Measurements from ENCODE around the gene TUBA4A.

The TUBA4A gene

DNA sequence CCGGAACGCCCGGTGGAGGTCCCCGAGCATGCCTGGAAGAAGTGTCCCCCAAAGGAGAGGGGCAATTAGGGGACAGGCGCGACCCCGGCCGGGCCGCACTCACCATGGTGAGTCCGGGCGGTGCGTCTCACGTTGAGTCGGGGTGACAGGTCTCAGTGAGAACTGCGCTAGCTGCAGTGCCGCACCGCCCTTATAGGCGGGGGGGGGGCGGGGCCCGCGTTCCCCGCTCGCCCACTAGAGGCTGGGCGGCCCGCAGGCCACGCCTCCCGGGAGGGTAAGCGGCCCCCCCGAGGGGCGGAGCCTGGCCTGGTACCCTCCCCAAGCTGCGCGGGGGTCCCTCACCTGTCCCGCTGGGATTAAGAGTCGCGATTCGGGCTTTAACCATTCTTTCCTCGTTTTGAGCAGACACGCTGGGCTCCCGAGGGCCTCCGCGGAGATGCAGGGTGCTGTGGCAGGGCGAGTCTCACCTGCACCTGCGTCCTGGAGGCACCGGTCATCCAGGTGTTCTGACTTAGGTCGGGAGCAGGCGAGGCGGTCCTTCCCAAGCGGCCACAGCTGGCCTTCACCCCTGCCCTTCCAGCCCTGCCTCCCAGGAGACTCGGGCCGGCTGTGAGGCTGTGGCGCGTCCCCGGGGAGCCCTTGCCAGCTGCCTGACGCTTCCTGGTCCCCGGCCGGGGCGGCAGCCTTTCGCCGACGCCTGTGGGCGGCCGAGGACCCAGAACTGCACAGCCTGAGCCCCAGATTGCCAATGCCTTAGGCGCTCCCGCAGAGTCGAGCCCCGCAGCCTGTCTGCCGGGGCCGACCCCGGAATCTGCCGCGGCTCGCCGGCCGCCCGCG, at the start of gene TUBA4A:
TUBA4A (minus strand) TSS at position 166 of the 837 bp plus-strand sequence; CDS start at position 106, 60 bp downstream.
- DNase-seq (ENCODE audit: low read depth) = peak; percentile 55
- H3K4me3 ChIP-seq (ENCODE audit: low read depth, low read length) = peak within 1 kb of the TSS; percentile 60
- TF ChIP-seq CTCF (conservative IDR thresholded peaks at IDR 0.05; ENCODE audit: low read depth, low read length) = no peak

DNA sequence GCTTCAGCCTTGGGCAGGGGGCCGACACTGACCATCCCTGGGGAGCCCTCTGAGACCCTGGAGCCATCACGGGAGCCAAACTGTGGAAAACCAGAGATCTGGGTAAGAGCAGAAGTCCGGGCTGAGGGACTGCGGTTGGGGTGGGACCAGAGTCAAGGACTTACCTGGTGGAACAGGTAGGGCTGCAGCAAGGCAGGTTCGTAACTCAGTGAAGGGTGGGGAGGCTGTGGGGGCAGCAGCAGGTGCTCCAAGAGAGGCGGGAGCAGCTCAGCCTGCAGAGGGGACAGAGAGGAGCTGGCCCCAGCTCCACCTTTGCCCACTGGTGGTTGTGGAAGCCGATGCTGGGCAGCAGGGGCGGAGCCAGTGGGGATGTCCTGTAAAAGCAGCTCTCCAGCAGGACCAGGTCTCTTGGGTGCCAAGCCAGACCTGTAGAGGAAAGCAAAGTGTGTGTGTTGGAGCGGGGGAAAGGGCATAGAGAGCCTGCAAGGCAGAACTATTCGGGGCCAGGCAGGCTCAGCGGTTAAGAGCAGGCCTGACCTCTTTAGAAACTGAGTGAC, 48.8 kb upstream of the TUBA4A start:
- no peak overlapping the region for H3K4me3 ChIP-seq (ENCODE audit: low read depth, low read length)
- DNase-seq (ENCODE audit: low read depth) = no peak
- TF ChIP-seq CTCF (conservative IDR thresholded peaks at IDR 0.05; ENCODE audit: low read depth, low read length) = no peak

- no peak for TF ChIP-seq CTCF (conservative IDR thresholded peaks at IDR 0.05; ENCODE audit: low read depth, low read length)
- H3K4me3 ChIP-seq (ENCODE audit: low read depth, low read length) = no peak overlapping the region
- DNase-seq (ENCODE audit: low read depth) = no peak
Measured at GRCh38 chr2:219300022-219300421, 46.3 kb upstream of the TUBA4A start.

- H3K4me3 ChIP-seq (ENCODE audit: low read depth, low read length) = no peak overlapping the region
- DNase-seq (ENCODE audit: low read depth) = no peak
- TF ChIP-seq CTCF (conservative IDR thresholded peaks at IDR 0.05; ENCODE audit: low read depth, low read length) = no peak
Measured at GRCh38 chr2:219299372-219299760, 45.6 kb upstream of the TUBA4A start.

- no peak overlapping the region for H3K4me3 ChIP-seq (ENCODE audit: low read depth, low read length)
- peak; percentile 97 for TF ChIP-seq CTCF (conservative IDR thresholded peaks at IDR 0.05; ENCODE audit: low read depth, low read length)
- DNase-seq (ENCODE audit: low read depth) = peak; percentile 83
Measured at GRCh38 chr2:219298759-219299371, 45.1 kb upstream of the TUBA4A start.

GRCh38 chr2:219297766-219298456, 44.2 kb upstream of the TUBA4A start:
- peak; percentile 17 for DNase-seq (ENCODE audit: low read depth)
- H3K4me3 ChIP-seq (ENCODE audit: low read depth, low read length) = no peak overlapping the region
- peak; percentile 45 for TF ChIP-seq CTCF (conservative IDR thresholded peaks at IDR 0.05; ENCODE audit: low read depth, low read length)
